Neural cell (in vitro differentiated cells): ENCODE results near the gene CXorf65. TPM values are rescaled to one million over a fixed set of nuclear protein-coding genes. Genes with fewer than 3 reads are reported as not detected.

ENCODE experiments used
- H2AFZ ChIP-seq: fragments of 200-600, 300-800 bp; sonication (generic), shearing (Covaris generic); 2 replicates; pipeline ENCODE4 v1.6.0; 2014; ENCODE audit warnings: low read depth, mild to moderate bottlenecking, antibody characterized with exemption, low read length, moderate library complexity
- H3F3A ChIP-seq: fragments of 200-600 bp; shearing (Covaris generic); 2 replicates; pipeline ENCODE4 v1.6.1; 2016; ENCODE audit warnings: mild to moderate bottlenecking, moderate library complexity, mixed read lengths, antibody characterized with exemption, low read length; ENCODE audit not compliant: insufficient read depth, poor library complexity, severe bottlenecking
- H3K27ac ChIP-seq: fragments of 200-600, 300-800 bp; sonication (generic), shearing (Covaris generic); 2 replicates; pipeline ENCODE4 v1.5.1; 2014; ENCODE audit warnings: mild to moderate bottlenecking, low read length, moderate library complexity
- H3K27me3 ChIP-seq: fragments of 300-800, 200-600 bp; sonication (generic), shearing (Covaris generic); 2 replicates; pipeline ENCODE4 v1.6.0; 2014; ENCODE audit warnings: mild to moderate bottlenecking, low read depth, low read length, moderate library complexity; ENCODE audit not compliant: insufficient read depth
- H3K36me3 ChIP-seq: fragments of 300-800, 200-600 bp; sonication (generic), shearing (Covaris generic); 2 replicates; pipeline ENCODE4 v1.5.1; 2014; ENCODE audit warnings: mild to moderate bottlenecking, antibody characterized with exemption, low read length, moderate library complexity; ENCODE audit not compliant: insufficient read depth
- H3K4me2 ChIP-seq: fragments of 300-800, 200-600 bp; sonication (generic), shearing (Covaris generic); 2 replicates; pipeline ENCODE4 v1.6.0; 2014; ENCODE audit warnings: mild to moderate bottlenecking, low read length
- H3K4me3 ChIP-seq: fragments of 300-800, 200-600 bp; sonication (generic), shearing (Covaris generic); 2 replicates; pipeline ENCODE4 v1.5.1; 2014; ENCODE audit warnings: mild to moderate bottlenecking, low read length, moderate library complexity
- H3K79me2 ChIP-seq: fragments of 200-600 bp; shearing (Covaris generic); replicated peaks from 2 replicates; pipeline ENCODE4 v1.6.0; 2014; ENCODE audit warnings: mild to moderate bottlenecking, low read length, moderate library complexity; ENCODE audit not compliant: insufficient read depth
- H3K9ac ChIP-seq: fragments of 300-800, 200-600 bp; sonication (generic), shearing (Covaris generic); 2 replicates; pipeline ENCODE4 v1.6.1; 2016; ENCODE audit warnings: mild to moderate bottlenecking, low read length, mixed read lengths
- H3K9me2 ChIP-seq: fragments of 200-600 bp; shearing (Covaris generic); 2 replicates; pipeline ENCODE4 v1.6.1; 2016; ENCODE audit warnings: mild to moderate bottlenecking, low read length, mixed read lengths; ENCODE audit not compliant: insufficient read depth
- H3K9me3 ChIP-seq: fragments of 200-600, 300-800 bp; sonication (generic), shearing (Covaris generic); 2 replicates; pipeline ENCODE4 v1.6.1; 2016; ENCODE audit warnings: mild to moderate bottlenecking, mixed run types, low read length, moderate library complexity, mixed read lengths
- H4K20me1 ChIP-seq: fragments of 200-600 bp; shearing (Covaris generic); 2 replicates; pipeline ENCODE4 v1.6.1; 2016; ENCODE audit warnings: mild to moderate bottlenecking, mixed run types; ENCODE audit not compliant: insufficient read depth
- EP300 ChIP-seq: fragments of 450-650 bp; conservative IDR thresholded peaks from 2 replicates; pipeline ENCODE4 v1.6.1; 2014; ENCODE audit warnings: antibody characterized with exemption, mild to moderate bottlenecking, moderate library complexity; ENCODE audit not compliant: poor library complexity, severe bottlenecking
- EZH2 ChIP-seq: fragments of 200-600, 300-800 bp; shearing (Covaris generic), sonication (generic); IDR thresholded peaks from 2 replicates; pipeline ENCODE4 v1.6.1; 2014; ENCODE audit warnings: antibody characterized with exemption, low read length, borderline replicate concordance, mild to moderate bottlenecking; ENCODE audit not compliant: insufficient read depth, poor library complexity, severe bottlenecking
- MXI1 ChIP-seq: fragments of 450-650 bp; conservative IDR thresholded peaks from 2 replicates; pipeline ENCODE4 v1.6.1; 2014; ENCODE audit warnings: antibody characterized with exemption, mild to moderate bottlenecking; ENCODE audit not compliant: poor library complexity, severe bottlenecking
- POLR2AphosphoS5 ChIP-seq: IDR thresholded peaks from 2 replicates; pipeline ENCODE4 v1.6.1; 2012
- RAD21 ChIP-seq: fragments of 450-650 bp; conservative IDR thresholded peaks from 2 replicates; pipeline ENCODE4 v1.6.1; 2014; ENCODE audit warnings: antibody characterized with exemption, mild to moderate bottlenecking, moderate library complexity
- SMC3 ChIP-seq: fragments of 450-650 bp; conservative IDR thresholded peaks from 2 replicates; pipeline ENCODE4 v1.6.1; 2014; ENCODE audit warnings: antibody characterized with exemption, mild to moderate bottlenecking, moderate library complexity; ENCODE audit not compliant: poor library complexity
- TAF1 ChIP-seq: IDR thresholded peaks from 2 replicates; pipeline ENCODE4 v1.6.1; 2012; ENCODE audit warnings: low read depth
- polyA plus RNA-seq: library from polyadenylated mRNA; depleted of rRNA; stranded (reverse); fragments of >200 nt; gene quantifications from 2 replicates; pipeline ENCODE4 v1.2.3, GENCODE V29; 2014
- TF ChIP-seq, protein P1 (sequence below): fragments of 450-650 bp; IDR thresholded peaks from 2 replicates; pipeline ENCODE4 v1.5.1; 2014; ENCODE audit warnings: antibody characterized with exemption, mild to moderate bottlenecking, moderate library complexity; ENCODE audit not compliant: poor library complexity, severe bottlenecking
- TF ChIP-seq, protein P2 (sequence below): IDR thresholded peaks from 2 replicates; pipeline ENCODE4 v1.6.1; 2012; ENCODE audit warnings: borderline replicate concordance

CXorf65 gene
- polyA plus RNA-seq, 1 donor from 2014 or later: not detected

DNA sequence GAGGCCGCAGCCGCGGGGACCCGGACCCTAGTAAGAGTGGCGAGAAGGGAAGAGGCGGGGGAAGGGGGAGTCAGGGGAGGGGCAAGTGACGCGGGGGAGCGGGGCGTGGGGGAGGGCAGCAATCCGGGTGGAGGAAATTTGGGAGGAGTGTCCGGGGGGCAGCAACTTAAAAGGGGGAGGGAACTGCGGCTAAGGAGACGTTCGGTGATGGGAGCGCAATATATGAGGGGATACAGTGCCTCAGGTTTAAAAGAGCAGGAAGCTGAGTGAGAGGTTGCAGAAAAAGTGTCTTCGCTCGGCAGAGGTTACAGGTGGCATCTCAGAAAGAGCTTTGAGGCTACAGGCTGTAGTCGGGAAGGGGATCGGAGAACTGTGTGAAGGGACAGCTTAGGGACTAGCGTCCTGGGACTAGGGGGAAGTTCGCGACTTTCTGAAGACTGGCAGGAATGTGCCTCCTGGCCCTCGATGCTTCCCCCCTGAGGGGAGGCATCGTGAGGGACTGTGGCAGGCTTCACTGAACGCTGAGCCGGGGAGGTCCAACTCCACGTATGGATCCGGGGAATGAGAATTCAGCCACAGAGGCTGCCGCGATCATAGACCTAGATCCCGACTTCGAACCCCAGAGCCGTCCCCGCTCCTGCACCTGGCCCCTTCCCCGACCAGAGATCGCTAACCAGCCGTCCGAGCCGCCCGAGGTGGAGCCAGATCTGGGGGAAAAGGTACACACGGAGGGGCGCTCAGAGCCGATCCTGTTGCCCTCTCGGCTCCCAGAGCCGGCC lies 10.4 kb downstream of the CXorf65 start:
- peak overlapping the region; percentile 39 for H3K4me2 ChIP-seq
- H3K36me3 ChIP-seq: no peaks in the 10 kb centered on the region
- peak overlapping the region; percentile 67 for H3K4me3 ChIP-seq
- TF ChIP-seq MXI1 (no peak), RAD21 (no peak), SMC3 (no peak), EP300 (no peak), EZH2 (no peak), TAF1 (no peak), POLR2AphosphoS5 (no peak)
- TF ChIP-seq, protein P1, sequence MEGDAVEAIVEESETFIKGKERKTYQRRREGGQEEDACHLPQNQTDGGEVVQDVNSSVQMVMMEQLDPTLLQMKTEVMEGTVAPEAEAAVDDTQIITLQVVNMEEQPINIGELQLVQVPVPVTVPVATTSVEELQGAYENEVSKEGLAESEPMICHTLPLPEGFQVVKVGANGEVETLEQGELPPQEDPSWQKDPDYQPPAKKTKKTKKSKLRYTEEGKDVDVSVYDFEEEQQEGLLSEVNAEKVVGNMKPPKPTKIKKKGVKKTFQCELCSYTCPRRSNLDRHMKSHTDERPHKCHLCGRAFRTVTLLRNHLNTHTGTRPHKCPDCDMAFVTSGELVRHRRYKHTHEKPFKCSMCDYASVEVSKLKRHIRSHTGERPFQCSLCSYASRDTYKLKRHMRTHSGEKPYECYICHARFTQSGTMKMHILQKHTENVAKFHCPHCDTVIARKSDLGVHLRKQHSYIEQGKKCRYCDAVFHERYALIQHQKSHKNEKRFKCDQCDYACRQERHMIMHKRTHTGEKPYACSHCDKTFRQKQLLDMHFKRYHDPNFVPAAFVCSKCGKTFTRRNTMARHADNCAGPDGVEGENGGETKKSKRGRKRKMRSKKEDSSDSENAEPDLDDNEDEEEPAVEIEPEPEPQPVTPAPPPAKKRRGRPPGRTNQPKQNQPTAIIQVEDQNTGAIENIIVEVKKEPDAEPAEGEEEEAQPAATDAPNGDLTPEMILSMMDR: no peak
- TF ChIP-seq, protein P2, sequence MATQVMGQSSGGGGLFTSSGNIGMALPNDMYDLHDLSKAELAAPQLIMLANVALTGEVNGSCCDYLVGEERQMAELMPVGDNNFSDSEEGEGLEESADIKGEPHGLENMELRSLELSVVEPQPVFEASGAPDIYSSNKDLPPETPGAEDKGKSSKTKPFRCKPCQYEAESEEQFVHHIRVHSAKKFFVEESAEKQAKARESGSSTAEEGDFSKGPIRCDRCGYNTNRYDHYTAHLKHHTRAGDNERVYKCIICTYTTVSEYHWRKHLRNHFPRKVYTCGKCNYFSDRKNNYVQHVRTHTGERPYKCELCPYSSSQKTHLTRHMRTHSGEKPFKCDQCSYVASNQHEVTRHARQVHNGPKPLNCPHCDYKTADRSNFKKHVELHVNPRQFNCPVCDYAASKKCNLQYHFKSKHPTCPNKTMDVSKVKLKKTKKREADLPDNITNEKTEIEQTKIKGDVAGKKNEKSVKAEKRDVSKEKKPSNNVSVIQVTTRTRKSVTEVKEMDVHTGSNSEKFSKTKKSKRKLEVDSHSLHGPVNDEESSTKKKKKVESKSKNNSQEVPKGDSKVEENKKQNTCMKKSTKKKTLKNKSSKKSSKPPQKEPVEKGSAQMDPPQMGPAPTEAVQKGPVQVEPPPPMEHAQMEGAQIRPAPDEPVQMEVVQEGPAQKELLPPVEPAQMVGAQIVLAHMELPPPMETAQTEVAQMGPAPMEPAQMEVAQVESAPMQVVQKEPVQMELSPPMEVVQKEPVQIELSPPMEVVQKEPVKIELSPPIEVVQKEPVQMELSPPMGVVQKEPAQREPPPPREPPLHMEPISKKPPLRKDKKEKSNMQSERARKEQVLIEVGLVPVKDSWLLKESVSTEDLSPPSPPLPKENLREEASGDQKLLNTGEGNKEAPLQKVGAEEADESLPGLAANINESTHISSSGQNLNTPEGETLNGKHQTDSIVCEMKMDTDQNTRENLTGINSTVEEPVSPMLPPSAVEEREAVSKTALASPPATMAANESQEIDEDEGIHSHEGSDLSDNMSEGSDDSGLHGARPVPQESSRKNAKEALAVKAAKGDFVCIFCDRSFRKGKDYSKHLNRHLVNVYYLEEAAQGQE: no peak
- no peaks in the 10 kb centered on the region for H3F3A ChIP-seq
- peaks cover 7% of the 10 kb centered on the region for H3K27me3 ChIP-seq
- no peak overlapping the region for H2AFZ ChIP-seq
- no peaks in the 10 kb centered on the region for H4K20me1 ChIP-seq
- H3K27ac ChIP-seq: no peak overlapping the region
- H3K9ac ChIP-seq: no peak overlapping the region
- H3K79me2 ChIP-seq: no peaks in the 10 kb centered on the region
- H3K9me3 ChIP-seq: no peaks in the 10 kb centered on the region
- no peaks in the 10 kb centered on the region for H3K9me2 ChIP-seq

DNA sequence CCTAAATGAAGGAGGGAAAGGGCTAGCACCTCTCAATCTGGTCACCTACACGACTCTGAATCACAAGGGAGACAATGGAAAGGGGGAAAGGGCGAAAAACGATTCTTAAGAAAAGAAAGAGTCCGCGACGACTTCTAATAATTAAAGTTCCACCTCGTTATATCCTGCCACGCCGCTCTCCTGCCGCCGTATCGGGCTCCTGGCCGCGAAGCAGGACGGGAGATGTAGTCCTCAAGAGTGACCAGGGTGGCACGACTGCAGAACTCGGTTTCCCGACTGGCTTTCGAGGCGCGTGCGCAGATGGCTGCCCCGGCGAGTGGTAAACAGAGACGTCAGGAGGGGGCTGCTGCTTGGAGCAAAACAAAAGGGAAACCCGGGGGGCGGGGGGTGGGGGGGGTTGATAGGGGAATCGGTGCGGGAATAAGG lies 11.0 kb downstream of the CXorf65 start, which contains the start of gene FOXO4:
Gene FOXO4, plus strand, starts transcription at position 297 of the 426 bp plus-strand sequence. CDS start 678 bp downstream, outside the sequence.
- Histone ChIP-seq H3F3A (no peaks in the 10 kb centered on the region), H4K20me1 (no peaks in the 10 kb centered on the region), H3K4me2 (peak within 1 kb of the TSS; percentile 39), H3K9me2 (no peaks in the 10 kb centered on the region), H2AFZ (no peak within 1 kb of the TSS), H3K36me3 (no peaks in the 10 kb centered on the region), H3K9ac (no peak within 1 kb of the TSS), H3K27ac (no peak within 1 kb of the TSS), H3K27me3 (peaks cover 7% of the 10 kb centered on the region), H3K9me3 (no peaks in the 10 kb centered on the region), H3K4me3 (peak within 1 kb of the TSS; percentile 67), H3K79me2 (no peaks in the 10 kb centered on the region)
- TF ChIP-seq MXI1 (peak; percentile 75), POLR2AphosphoS5 (no peak)
- TF ChIP-seq, protein P1: no peak
